ENCODE results near the gene MAML3.

MAML3 gene

GRCh38 chr4:140116442-140117104 is 37.4 kb downstream of the MAML3 start:
- TF ChIP-seq CTCF (IDR thresholded peaks at IDR 0.05; ENCODE audit: poor library complexity, severe bottlenecking) = no peak
- H3K27ac ChIP-seq (ENCODE audit: poor library complexity, severe bottlenecking) = no peak overlapping the region
- no peaks in the 10 kb centered on the region for H3K27me3 ChIP-seq (ENCODE audit: insufficient read depth, poor library complexity, severe bottlenecking)
- ATAC-seq (ENCODE audit: low read depth) = peak; percentile 80
- no peak for DNase-seq (ENCODE audit: low spot score)
- peaks cover 3% of the 10 kb centered on the region for H3K9me3 ChIP-seq (ENCODE audit: severe bottlenecking)
- no peak overlapping the region for H3K4me3 ChIP-seq (ENCODE audit: severe bottlenecking)
- H3K4me1 ChIP-seq (ENCODE audit: insufficient read depth, poor library complexity, severe bottlenecking) = peaks cover 11% of the 10 kb centered on the region
- no peaks in the 10 kb centered on the region for H3K36me3 ChIP-seq (ENCODE audit: low read depth)

- no peak for TF ChIP-seq CTCF (IDR thresholded peaks at IDR 0.05; ENCODE audit: poor library complexity, severe bottlenecking)
- Histone ChIP-seq H3K4me3 (ENCODE audit: severe bottlenecking) (no peak overlapping the region), H3K36me3 (ENCODE audit: low read depth) (no peaks in the 10 kb centered on the region), H3K27ac (ENCODE audit: poor library complexity, severe bottlenecking) (no peak overlapping the region), H3K27me3 (ENCODE audit: insufficient read depth, poor library complexity, severe bottlenecking) (no peaks in the 10 kb centered on the region), H3K4me1 (ENCODE audit: insufficient read depth, poor library complexity, severe bottlenecking) (peaks cover 11% of the 10 kb centered on the region), H3K9me3 (ENCODE audit: severe bottlenecking) (peaks cover 3% of the 10 kb centered on the region)
- ATAC-seq (ENCODE audit: low read depth) (no peak), DNase-seq (ENCODE audit: low spot score) (no peak)
Measured at GRCh38 chr4:140115140-140115539, 38.8 kb downstream of the MAML3 start.

- no peak overlapping the region for H3K4me3 ChIP-seq (ENCODE audit: severe bottlenecking)
- DNase-seq (ENCODE audit: low spot score) = no peak
- no peaks in the 10 kb centered on the region for H3K27me3 ChIP-seq (ENCODE audit: insufficient read depth, poor library complexity, severe bottlenecking)
- peaks cover 3% of the 10 kb centered on the region for H3K9me3 ChIP-seq (ENCODE audit: severe bottlenecking)
- H3K4me1 ChIP-seq (ENCODE audit: insufficient read depth, poor library complexity, severe bottlenecking) = peaks cover 11% of the 10 kb centered on the region
- H3K27ac ChIP-seq (ENCODE audit: poor library complexity, severe bottlenecking) = no peak overlapping the region
- no peak for ATAC-seq (ENCODE audit: low read depth)
- H3K36me3 ChIP-seq (ENCODE audit: low read depth) = no peaks in the 10 kb centered on the region
- TF ChIP-seq CTCF (IDR thresholded peaks at IDR 0.05; ENCODE audit: poor library complexity, severe bottlenecking) = no peak
Measured at GRCh38 chr4:140113653-140114052, 40.3 kb downstream of the MAML3 start.

GRCh38 chr4:140112576-140112975 is 41.4 kb downstream of the MAML3 start:
- DNase-seq (ENCODE audit: low spot score) = no peak
- ATAC-seq (ENCODE audit: low read depth) = no peak
- Histone ChIP-seq H3K27me3 (ENCODE audit: insufficient read depth, poor library complexity, severe bottlenecking) (no peaks in the 10 kb centered on the region), H3K36me3 (ENCODE audit: low read depth) (no peaks in the 10 kb centered on the region), H3K4me1 (ENCODE audit: insufficient read depth, poor library complexity, severe bottlenecking) (peaks cover 11% of the 10 kb centered on the region), H3K9me3 (ENCODE audit: severe bottlenecking) (no peaks in the 10 kb centered on the region), H3K27ac (ENCODE audit: poor library complexity, severe bottlenecking) (no peak overlapping the region), H3K4me3 (ENCODE audit: severe bottlenecking) (no peak overlapping the region)
- TF ChIP-seq CTCF (IDR thresholded peaks at IDR 0.05; ENCODE audit: poor library complexity, severe bottlenecking) = no peak

GRCh38 chr4:140111256-140111655 is 42.7 kb downstream of the MAML3 start:
- no peak overlapping the region for H3K4me3 ChIP-seq (ENCODE audit: severe bottlenecking)
- H3K9me3 ChIP-seq (ENCODE audit: severe bottlenecking) = no peaks in the 10 kb centered on the region
- no peak for TF ChIP-seq CTCF (IDR thresholded peaks at IDR 0.05; ENCODE audit: poor library complexity, severe bottlenecking)
- ATAC-seq (ENCODE audit: low read depth) = no peak
- H3K36me3 ChIP-seq (ENCODE audit: low read depth) = no peaks in the 10 kb centered on the region
- DNase-seq (ENCODE audit: low spot score) = no peak
- no peaks in the 10 kb centered on the region for H3K27me3 ChIP-seq (ENCODE audit: insufficient read depth, poor library complexity, severe bottlenecking)
- H3K27ac ChIP-seq (ENCODE audit: poor library complexity, severe bottlenecking) = no peak overlapping the region
- H3K4me1 ChIP-seq (ENCODE audit: insufficient read depth, poor library complexity, severe bottlenecking) = peaks cover 7% of the 10 kb centered on the region

All from RWPE2 (cell line).